GM10248 (cell line): ENCODE measurements around the gene NRXN2.
"Not testable (repeated sequence)": the region's sequence is repeated elsewhere in the genome, so short reads cannot be mapped to it uniquely, and the experiment has no call there.

Experiments
- CTCF ChIA-PET: fragments of 300-600 bp; sonication (Branson Sonifier 250); formaldehyde crosslinking; extraction: SDS; loops from one replicate; lab custom pipeline; 2021; ENCODE audit warnings: antibody characterized with exemption; lab: Yijun Ruan, JAX
- POLR2A ChIA-PET: fragments of 350-650 bp; sonication (Branson Sonifier 250); formaldehyde crosslinking; extraction: SDS; loops from one replicate; lab custom pipeline; 2020; ENCODE audit warnings: antibody characterized with exemption; lab: Yijun Ruan, JAX
- DNase-seq: peaks from one replicate; pipeline ENCODE4 v3.0.0; 2012; ENCODE audit errors: extremely low spot score
- CTCF ChIP-seq: IDR thresholded peaks from 2 replicates; pipeline ENCODE4 v1.5.1; 2012; ENCODE audit warnings: mild to moderate bottlenecking, low read depth; ENCODE audit errors: extremely low read depth, missing control alignments, control extremely low read depth

The NRXN2 gene

GRCh38 chr11:64598106-64598796 lies 124.7 kb downstream of the NRXN2 start:
- CTCF ChIA-PET: interaction anchor here (1.0 kb wide), 1 partner anchor 149 kb away, joined by 3 read pairs; no protein-coding TSS in a partner anchor
- no peak for DNase-seq
- TF ChIP-seq CTCF: no peak
- POLR2A ChIA-PET: interaction anchor here (0.6 kb wide), 1 partner anchor 603 kb away, joined by 4 read pairs; no protein-coding TSS in a partner anchor

GRCh38 chr11:64597671-64598101 lies 125.3 kb downstream of the NRXN2 start:
- ChIA-PET POLR2A (no interaction called here), CTCF (interaction anchor here (1.0 kb wide), 1 partner anchor 149 kb away, joined by 3 read pairs; no protein-coding TSS in a partner anchor)
- no peak for DNase-seq
- TF ChIP-seq CTCF: no peak

GRCh38 chr11:64595922-64596321 lies 127.1 kb downstream of the NRXN2 start:
- POLR2A ChIA-PET, DNase-seq, CTCF ChIA-PET: not testable (repeated sequence)

GRCh38 chr11:64594159-64594939 lies 128.6 kb downstream of the NRXN2 start:
- TF ChIP-seq CTCF: no peak
- DNase-seq: no peak
- CTCF ChIA-PET: no interaction called here
- POLR2A ChIA-PET: no interaction called here

- TF ChIP-seq CTCF: no peak
- POLR2A ChIA-PET: no interaction called here
- CTCF ChIA-PET: no interaction called here
- no peak for DNase-seq
Observed at GRCh38 chr11:64593156-64594105, 129.6 kb downstream of the NRXN2 start.

- DNase-seq: no peak
- ChIA-PET CTCF (no interaction called here), POLR2A (no interaction called here)
- no peak for TF ChIP-seq CTCF
Observed at GRCh38 chr11:64592656-64593055, 130.3 kb downstream of the NRXN2 start.
